ENCODE data around the gene RAB6A.

RAB6A gene

DNA sequence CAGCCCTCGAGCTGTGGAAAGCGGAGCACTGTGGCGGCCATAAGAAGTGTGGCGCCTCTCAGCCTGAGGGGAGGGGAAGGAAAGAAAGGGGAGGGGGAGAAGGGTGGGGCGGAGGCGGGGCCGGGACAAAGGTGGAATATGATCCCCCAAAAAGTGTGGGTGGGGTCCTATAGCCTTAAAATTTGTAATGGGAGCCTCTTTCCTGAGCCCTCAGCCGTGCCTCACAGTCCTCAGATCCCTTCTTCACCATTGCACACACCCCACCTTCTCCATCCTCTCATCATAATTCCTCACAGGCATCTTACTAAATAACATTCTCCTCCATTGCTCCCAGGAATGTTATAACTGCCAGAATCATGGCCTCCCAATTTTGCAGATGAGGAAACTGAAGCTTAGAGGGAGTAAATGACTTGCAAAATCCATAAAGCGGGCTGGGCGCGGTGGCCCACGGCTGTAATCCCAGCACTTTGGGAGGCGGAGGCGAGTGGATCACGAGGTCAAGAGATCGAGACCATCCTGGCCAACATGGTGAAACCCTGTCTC is 600 bp upstream of the RAB6A start:
- TF ChIP-seq, protein P1, sequence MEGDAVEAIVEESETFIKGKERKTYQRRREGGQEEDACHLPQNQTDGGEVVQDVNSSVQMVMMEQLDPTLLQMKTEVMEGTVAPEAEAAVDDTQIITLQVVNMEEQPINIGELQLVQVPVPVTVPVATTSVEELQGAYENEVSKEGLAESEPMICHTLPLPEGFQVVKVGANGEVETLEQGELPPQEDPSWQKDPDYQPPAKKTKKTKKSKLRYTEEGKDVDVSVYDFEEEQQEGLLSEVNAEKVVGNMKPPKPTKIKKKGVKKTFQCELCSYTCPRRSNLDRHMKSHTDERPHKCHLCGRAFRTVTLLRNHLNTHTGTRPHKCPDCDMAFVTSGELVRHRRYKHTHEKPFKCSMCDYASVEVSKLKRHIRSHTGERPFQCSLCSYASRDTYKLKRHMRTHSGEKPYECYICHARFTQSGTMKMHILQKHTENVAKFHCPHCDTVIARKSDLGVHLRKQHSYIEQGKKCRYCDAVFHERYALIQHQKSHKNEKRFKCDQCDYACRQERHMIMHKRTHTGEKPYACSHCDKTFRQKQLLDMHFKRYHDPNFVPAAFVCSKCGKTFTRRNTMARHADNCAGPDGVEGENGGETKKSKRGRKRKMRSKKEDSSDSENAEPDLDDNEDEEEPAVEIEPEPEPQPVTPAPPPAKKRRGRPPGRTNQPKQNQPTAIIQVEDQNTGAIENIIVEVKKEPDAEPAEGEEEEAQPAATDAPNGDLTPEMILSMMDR (IDR thresholded peaks at IDR 0.05; ENCODE audit: insufficient read depth, missing control alignments), result no peak
- FAIRE-seq (no peak), DNase-seq (ENCODE audit: insufficient read length, low spot score) (no peak)

DNA sequence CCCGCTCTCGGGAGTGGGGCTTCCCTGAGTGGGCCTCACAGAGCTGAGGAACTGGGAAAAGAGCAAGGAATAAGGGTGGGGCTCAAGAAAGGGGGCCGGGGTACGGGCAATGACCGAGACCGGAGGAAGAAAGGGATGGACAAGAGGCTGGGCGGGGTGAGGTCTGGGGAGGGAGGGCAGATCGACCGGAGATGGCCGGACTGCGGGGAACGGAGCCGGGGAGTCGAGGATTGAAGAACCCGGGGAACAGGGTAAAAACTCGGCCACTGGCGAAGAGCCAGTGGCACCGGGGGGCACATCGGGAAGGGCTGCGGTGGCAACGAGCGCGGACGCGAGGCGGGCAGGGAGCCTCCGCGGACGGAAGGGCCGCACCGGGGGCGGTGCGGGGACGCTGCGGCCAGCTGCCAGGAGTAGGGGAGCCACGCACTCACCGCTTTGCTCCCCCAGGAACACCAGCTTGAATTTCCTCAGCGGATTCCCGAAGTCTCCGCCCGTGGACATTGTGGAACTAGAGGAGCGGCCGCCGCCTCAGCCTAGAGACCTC is 667 bp downstream of the RAB6A start:
- TF ChIP-seq, protein P1 (IDR thresholded peaks at IDR 0.05; ENCODE audit: insufficient read depth, missing control alignments), result no peak
- DNase-seq (ENCODE audit: insufficient read length, low spot score) (no peak), FAIRE-seq (no peak)

DNA sequence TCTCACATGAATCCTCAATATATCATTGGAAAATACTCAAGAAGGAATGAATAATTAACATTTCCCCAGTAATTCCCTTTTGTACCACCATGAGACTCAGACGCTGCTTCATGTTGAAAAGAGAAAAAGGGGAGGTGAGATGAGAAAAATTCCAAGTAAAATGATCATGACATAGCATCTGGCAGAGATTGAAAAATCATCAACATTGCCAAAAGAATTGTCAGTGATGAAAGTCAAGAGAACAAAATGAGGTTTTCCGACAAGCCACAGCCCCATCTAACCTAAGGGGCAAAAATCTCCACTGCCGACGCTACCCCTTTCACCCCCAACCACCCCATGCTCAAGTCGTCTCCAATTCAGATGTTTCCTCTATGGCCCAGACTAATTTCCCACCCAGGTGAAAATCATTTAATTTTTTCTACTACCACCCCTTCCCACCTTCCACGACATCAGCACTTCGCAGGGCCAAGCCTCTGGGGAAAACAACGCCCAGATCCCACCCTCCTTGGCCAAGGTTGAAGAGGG is 1.2 kb downstream of the RAB6A start:
- no peak for FAIRE-seq
- TF ChIP-seq, protein P1 (IDR thresholded peaks at IDR 0.05; ENCODE audit: insufficient read depth, missing control alignments), result no peak
- DNase-seq (ENCODE audit: insufficient read length, low spot score), result no peak

DNA sequence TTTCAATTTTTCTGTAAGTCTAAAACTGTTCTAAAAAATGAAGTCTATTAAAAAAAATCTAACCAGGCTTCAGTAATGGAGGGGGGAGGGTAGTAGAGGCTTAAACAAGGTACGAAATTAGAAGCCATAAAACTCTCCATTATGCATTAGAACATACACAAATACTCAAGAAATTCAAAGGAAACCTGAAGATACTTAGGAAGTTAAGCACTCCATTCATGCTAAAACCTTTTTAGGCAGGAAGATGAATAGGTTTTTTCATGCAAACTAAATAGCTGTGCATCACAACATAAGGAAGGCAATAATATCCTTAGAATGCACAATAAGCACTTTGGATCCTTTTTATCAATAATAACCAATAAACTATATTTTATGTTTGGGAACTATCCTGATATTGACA is 2.4 kb downstream of the RAB6A start:
- DNase-seq (ENCODE audit: insufficient read length, low spot score) (no peak), FAIRE-seq (no peak)
- TF ChIP-seq, protein P1 (IDR thresholded peaks at IDR 0.05; ENCODE audit: insufficient read depth, missing control alignments), result no peak

DNA sequence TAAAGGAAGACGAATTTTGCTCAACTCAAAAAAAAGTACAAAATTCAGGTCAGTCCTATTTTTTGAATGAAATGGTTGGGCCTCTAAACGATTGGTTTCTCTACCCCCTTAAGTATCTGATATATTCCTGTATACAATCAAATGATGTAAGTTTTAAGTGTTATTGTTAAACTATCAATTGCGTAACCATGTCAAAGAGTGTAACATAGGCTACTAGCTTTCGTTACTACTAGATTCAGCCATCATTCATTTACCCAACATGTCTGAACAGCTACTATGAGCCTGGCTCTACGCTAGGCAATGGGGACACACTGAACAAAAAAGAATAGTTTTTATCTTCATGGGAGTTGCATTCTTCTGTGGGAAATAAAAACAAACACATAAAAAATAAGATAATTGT is 3.3 kb downstream of the RAB6A start:
- FAIRE-seq (no peak), DNase-seq (ENCODE audit: insufficient read length, low spot score) (no peak)
- TF ChIP-seq, protein P1 (IDR thresholded peaks at IDR 0.05; ENCODE audit: insufficient read depth, missing control alignments), result no peak

DNA sequence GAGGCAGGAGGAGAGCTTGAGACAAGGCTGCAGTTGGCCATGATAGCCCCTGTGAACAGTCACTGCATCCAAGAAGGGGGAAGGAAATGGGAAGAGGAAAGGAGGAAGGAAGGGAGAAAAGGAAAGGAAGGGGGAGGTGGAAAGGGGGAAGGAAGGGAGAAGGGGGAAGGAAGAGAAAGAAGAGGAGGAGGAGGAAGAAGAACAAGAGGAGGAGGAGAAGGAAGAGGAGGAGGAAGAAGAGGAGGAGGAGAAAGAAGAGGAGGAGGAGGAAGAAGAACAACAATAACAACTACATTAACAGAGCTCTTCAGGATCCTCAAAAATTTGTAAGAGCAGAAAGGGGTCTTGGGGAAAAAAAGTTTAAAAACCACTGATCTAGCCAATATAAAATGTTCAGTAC is 5.2 kb downstream of the RAB6A start:
- DNase-seq (ENCODE audit: insufficient read length, low spot score), result no peak
- no peak for FAIRE-seq
- TF ChIP-seq, protein P1 (IDR thresholded peaks at IDR 0.05; ENCODE audit: insufficient read depth, missing control alignments), result no peak

DNA sequence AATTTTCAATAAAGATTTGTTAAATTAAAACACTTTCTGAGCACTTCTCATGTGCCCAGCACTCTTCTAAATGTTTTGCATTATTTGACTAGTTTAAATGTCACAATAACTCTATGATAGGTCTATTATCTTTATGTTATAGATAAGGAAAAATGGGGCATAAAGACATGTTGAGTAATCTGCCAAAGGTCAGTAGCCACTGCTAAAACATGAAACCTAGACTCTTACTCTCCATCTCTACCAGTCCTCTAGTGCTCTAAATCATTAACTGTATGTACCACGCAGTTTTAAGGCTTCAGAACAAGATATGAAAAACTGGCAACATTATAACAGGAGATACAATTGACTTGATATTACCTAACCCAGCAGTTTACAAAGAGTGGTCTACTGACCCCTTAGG is 6.9 kb downstream of the RAB6A start:
- no peak for DNase-seq (ENCODE audit: insufficient read length, low spot score)
- TF ChIP-seq, protein P1 (IDR thresholded peaks at IDR 0.05; ENCODE audit: insufficient read depth, missing control alignments), result no peak
- FAIRE-seq, result no peak

Measured in D721Med (cell line).